WTC11 (cell line): Measurements from ENCODE around the gene SF3B2. TPM values are rescaled to one million over a fixed set of nuclear protein-coding genes. Genes with fewer than 3 reads are reported as not detected.

Experiments used
- ATAC-seq: fragments of 200-7000 bp; cut with Tn5 transposase; 2 replicates; pipeline ENCODE4 v1.10.0; 2021; ENCODE audit warnings: mild to moderate bottlenecking, moderate library complexity
- CTCF ChIA-PET: fragments of 300-600 bp; sonication (Branson Sonifier 250); formaldehyde crosslinking; loops from one replicate; lab custom pipeline; 2021; ENCODE audit warnings: antibody characterized with exemption; lab: Charles Lee
- POLR2A ChIA-PET: fragments of 350-600 bp; sonication (Branson Sonifier 250); formaldehyde crosslinking; loops from one replicate; lab custom pipeline; 2021; ENCODE audit warnings: antibody characterized with exemption; lab: Charles Lee
- DNase-seq: peaks from one replicate; pipeline ENCODE4 v3.0.0; 2021; ENCODE audit warnings: low spot score
- H3K27ac Mint-ChIP-seq: 2 replicates; pipeline ENCODE4 v1.8.0; 2021; ENCODE audit warnings: mixed read lengths
- H3K27me3 Mint-ChIP-seq: 2 replicates; pipeline ENCODE4 v1.8.0; 2021; ENCODE audit warnings: low read depth, mild to moderate bottlenecking, moderate library complexity, mixed read lengths
- H3K36me3 Mint-ChIP-seq: 2 replicates; pipeline ENCODE4 v1.8.0; 2021; ENCODE audit warnings: mixed read lengths
- H3K4me1 Mint-ChIP-seq: 2 replicates; pipeline ENCODE4 v1.8.0; 2022; ENCODE audit warnings: mixed read lengths
- H3K4me3 Mint-ChIP-seq: 2 replicates; pipeline ENCODE4 v1.8.0; 2021; ENCODE audit warnings: mild to moderate bottlenecking, moderate library complexity, mixed read lengths
- H3K9me3 Mint-ChIP-seq: 2 replicates; pipeline ENCODE4 v1.8.0; 2021; ENCODE audit warnings: mixed read lengths
- ATF1 ChIP-seq: sonication (generic); formaldehyde crosslinking; IDR thresholded peaks from 2 replicates; pipeline ENCODE4 v1.8.1; 2023; ENCODE audit warnings: mild to moderate bottlenecking, moderate library complexity, missing genetic modification reagents
- ATF2 ChIP-seq: sonication (generic); formaldehyde crosslinking; IDR thresholded peaks from 2 replicates; pipeline ENCODE4 v1.8.1; 2022; ENCODE audit warnings: low read depth, missing genetic modification reagents, borderline replicate concordance
- FOXJ3 ChIP-seq: sonication (generic); formaldehyde crosslinking; IDR thresholded peaks from 2 replicates; pipeline ENCODE4 v1.9.0; 2021; ENCODE audit warnings: missing genetic modification reagents, mild to moderate bottlenecking, borderline replicate concordance
- FOXP4 ChIP-seq: sonication (generic); formaldehyde crosslinking; IDR thresholded peaks from 2 replicates; pipeline ENCODE4 v1.8.0; 2022; ENCODE audit warnings: mild to moderate bottlenecking, missing genetic modification reagents
- MLX ChIP-seq: sonication (generic); formaldehyde crosslinking; IDR thresholded peaks from 2 replicates; pipeline ENCODE4 v1.8.1; 2023; ENCODE audit warnings: mild to moderate bottlenecking, missing genetic modification reagents, moderate library complexity
- NR1H2 ChIP-seq: sonication (generic); formaldehyde crosslinking; IDR thresholded peaks from 2 replicates; pipeline ENCODE4 v1.9.0; 2021; ENCODE audit warnings: mild to moderate bottlenecking, moderate library complexity, missing genetic modification reagents
- PRDM15 ChIP-seq: sonication (generic); formaldehyde crosslinking; IDR thresholded peaks from 2 replicates; pipeline ENCODE4 v1.8.0; 2022; ENCODE audit warnings: missing genetic modification reagents
- PRRX2 ChIP-seq: fragments of 250-450 bp; sonication (Bioruptor Pico); IDR thresholded peaks from 2 replicates; pipeline ENCODE4 v1.8.0; 2021; ENCODE audit warnings: mild to moderate bottlenecking
- RELA ChIP-seq: sonication (generic); formaldehyde crosslinking; IDR thresholded peaks from 2 replicates; pipeline ENCODE4 v1.8.1; 2022; ENCODE audit warnings: missing genetic modification reagents, mild to moderate bottlenecking, borderline replicate concordance
- SMAD4 ChIP-seq: sonication (generic); formaldehyde crosslinking; IDR thresholded peaks from 2 replicates; pipeline ENCODE4 v1.8.0; 2022; ENCODE audit warnings: mild to moderate bottlenecking, missing genetic modification reagents
- SOX15 ChIP-seq: fragments of 250-450 bp; sonication (Bioruptor Pico); IDR thresholded peaks from 2 replicates; pipeline ENCODE4 v1.9.0; 2021; ENCODE audit warnings: mild to moderate bottlenecking
- SP1 ChIP-seq: sonication (generic); formaldehyde crosslinking; conservative IDR thresholded peaks from 2 replicates; pipeline ENCODE4 v1.8.1; 2022; ENCODE audit warnings: missing genetic modification reagents
- TCF7 ChIP-seq: sonication (generic); formaldehyde crosslinking; IDR thresholded peaks from 2 replicates; pipeline ENCODE4 v1.8.0; 2022; ENCODE audit warnings: mild to moderate bottlenecking, low read depth, missing genetic modification reagents, moderate library complexity
- TEAD1 ChIP-seq: sonication (generic); formaldehyde crosslinking; IDR thresholded peaks from 2 replicates; pipeline ENCODE4 v1.8.0; 2022; ENCODE audit warnings: mild to moderate bottlenecking, missing genetic modification reagents
- ZMAT4 ChIP-seq: fragments of 250-450 bp; sonication (Bioruptor Pico); IDR thresholded peaks from 2 replicates; pipeline ENCODE4 v1.9.0; 2021; ENCODE audit warnings: mild to moderate bottlenecking
- ZNF263 ChIP-seq: sonication (generic); formaldehyde crosslinking; IDR thresholded peaks from 2 replicates; pipeline ENCODE4 v1.8.1; 2022; ENCODE audit warnings: low read depth, mild to moderate bottlenecking, moderate library complexity, missing genetic modification reagents
- ZNF425 ChIP-seq: fragments of 250-450 bp; sonication (Bioruptor Pico); conservative IDR thresholded peaks from 2 replicates; pipeline ENCODE4 v1.9.0; 2021; ENCODE audit warnings: mild to moderate bottlenecking
- ZNF671 ChIP-seq: fragments of 250-450 bp; sonication (Bioruptor Pico); IDR thresholded peaks from 2 replicates; pipeline ENCODE4 v1.8.0; 2021; ENCODE audit warnings: mild to moderate bottlenecking
- total RNA-seq: library from RNA; stranded (reverse); gene quantifications from 3 replicates; pipeline ENCODE4 v1.2.3, GENCODE V29; 2021
- TF ChIP-seq, protein P1 (sequence below): sonication (generic); formaldehyde crosslinking; IDR thresholded peaks from 2 replicates; pipeline ENCODE4 v1.8.1; 2022; ENCODE audit warnings: mild to moderate bottlenecking, missing genetic modification reagents, moderate library complexity, borderline replicate concordance
- TF ChIP-seq, protein P2 (sequence below): sonication (generic); formaldehyde crosslinking; IDR thresholded peaks from 2 replicates; pipeline ENCODE4 v1.8.0; 2022; ENCODE audit warnings: mild to moderate bottlenecking, missing genetic modification reagents

SF3B2 gene
- total RNA-seq, 1 experiment from 2014 or later = 295 TPM

- Mint-ChIP-seq H3K36me3 (no peaks in the 10 kb centered on the region), H3K27me3 (no peaks in the 10 kb centered on the region), H3K4me3 (no peak overlapping the region), H3K9me3 (no peaks in the 10 kb centered on the region), H3K27ac (no peak overlapping the region), H3K4me1 (peaks cover 53% of the 10 kb centered on the region)
- TF ChIP-seq FOXJ3 (CRISPR knock-in tag) = no peak
- no peak for TF ChIP-seq ZNF425 (CRISPR knock-in tag)
- TF ChIP-seq SOX15 (CRISPR knock-in tag) = no peak
- TF ChIP-seq NR1H2 (CRISPR knock-in tag) = no peak
- no peak for TF ChIP-seq MLX (CRISPR knock-in tag)
- DNase-seq (no peak), ATAC-seq (no peak)
- POLR2A ChIA-PET = no interaction called here
- CTCF ChIA-PET = interaction anchor here (0.5 to 1.5 kb wide), 5 partner anchors 17 to 671 kb away, joined by 3 to 4 read pairs (median 4); no protein-coding TSS in a partner anchor
Observed at GRCh38 chr11:66115638-66116301, 63.6 kb downstream of the SF3B2 start.

DNA sequence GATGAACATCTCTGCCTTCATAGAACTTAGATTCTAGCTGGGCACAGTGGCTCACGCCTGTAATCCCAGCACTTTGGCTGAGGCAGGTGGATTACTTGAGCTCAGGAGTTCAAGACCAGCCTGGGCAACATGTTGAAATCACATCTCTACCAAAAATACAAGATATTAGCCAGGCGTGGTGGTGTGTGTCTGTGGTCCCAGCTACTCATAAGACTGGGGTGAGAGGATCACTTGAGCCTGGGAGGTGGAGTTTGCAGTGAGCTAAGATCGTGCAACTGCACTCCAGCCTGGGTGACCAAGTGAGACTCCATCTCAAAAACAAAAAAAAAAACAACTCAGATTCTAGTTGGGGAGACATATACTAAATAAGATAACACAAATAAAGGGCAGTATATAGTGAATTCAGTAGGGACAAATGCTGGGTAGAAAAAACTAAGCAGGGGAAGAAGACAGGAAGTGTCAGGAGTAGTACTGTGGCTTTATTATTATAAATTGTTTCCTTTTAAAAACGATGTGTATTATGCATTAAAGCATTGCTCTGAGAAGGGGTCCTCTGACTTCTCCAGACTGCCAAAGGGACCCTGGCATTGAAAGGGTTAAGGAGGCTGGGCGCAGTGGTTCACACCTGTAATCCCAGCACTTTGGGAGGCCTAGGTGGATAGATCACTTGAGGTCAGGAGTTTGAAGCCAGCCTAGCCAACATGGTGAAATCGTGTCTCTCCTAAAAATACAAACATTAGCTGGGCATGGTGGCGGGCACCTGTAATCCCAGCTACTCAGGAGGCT, 64.6 kb downstream of the SF3B2 start:
- H3K9me3 Mint-ChIP-seq = no peaks in the 10 kb centered on the region
- no peak for DNase-seq
- no peak for TF ChIP-seq TEAD1 (CRISPR knock-in tag)
- no peak for TF ChIP-seq RELA
- TF ChIP-seq PRDM15 (CRISPR knock-in tag) = no peak
- TF ChIP-seq, protein P1, sequence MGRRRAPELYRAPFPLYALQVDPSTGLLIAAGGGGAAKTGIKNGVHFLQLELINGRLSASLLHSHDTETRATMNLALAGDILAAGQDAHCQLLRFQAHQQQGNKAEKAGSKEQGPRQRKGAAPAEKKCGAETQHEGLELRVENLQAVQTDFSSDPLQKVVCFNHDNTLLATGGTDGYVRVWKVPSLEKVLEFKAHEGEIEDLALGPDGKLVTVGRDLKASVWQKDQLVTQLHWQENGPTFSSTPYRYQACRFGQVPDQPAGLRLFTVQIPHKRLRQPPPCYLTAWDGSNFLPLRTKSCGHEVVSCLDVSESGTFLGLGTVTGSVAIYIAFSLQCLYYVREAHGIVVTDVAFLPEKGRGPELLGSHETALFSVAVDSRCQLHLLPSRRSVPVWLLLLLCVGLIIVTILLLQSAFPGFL (CRISPR knock-in tag) = no peak
- TF ChIP-seq ATF1 (CRISPR knock-in tag) = no peak
- TF ChIP-seq, protein P2, sequence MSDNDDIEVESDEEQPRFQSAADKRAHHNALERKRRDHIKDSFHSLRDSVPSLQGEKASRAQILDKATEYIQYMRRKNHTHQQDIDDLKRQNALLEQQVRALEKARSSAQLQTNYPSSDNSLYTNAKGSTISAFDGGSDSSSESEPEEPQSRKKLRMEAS (CRISPR knock-in tag) = no peak
- TF ChIP-seq ZMAT4 (CRISPR knock-in tag) = no peak
- no peak for TF ChIP-seq ZNF263 (CRISPR knock-in tag)
- no peak for TF ChIP-seq ATF2
- TF ChIP-seq SMAD4 = no peak
- TF ChIP-seq FOXP4 (CRISPR knock-in tag) = no peak
- TF ChIP-seq ZNF671 (CRISPR knock-in tag) = no peak
- no peak for TF ChIP-seq SP1
- no peak for TF ChIP-seq TCF7 (CRISPR knock-in tag)
- TF ChIP-seq PRRX2 (CRISPR knock-in tag) = no peak

More for the DNA sequence above, 64.6 kb downstream of the SF3B2 start:
- ChIA-PET CTCF (interaction anchor here (0.8 to 0.9 kb wide), 2 partner anchors 17 to 71 kb away, joined by 3 read pairs; no protein-coding TSS in a partner anchor), POLR2A (no interaction called here)
- Mint-ChIP-seq H3K4me1 (peaks cover 47% of the 10 kb centered on the region), H3K27me3 (no peaks in the 10 kb centered on the region), H3K36me3 (no peaks in the 10 kb centered on the region), H3K27ac (no peak overlapping the region), H3K4me3 (no peak overlapping the region)
- ATAC-seq = no peak
